ENCODE results near the gene CADPS.

Gene CADPS

DNA sequence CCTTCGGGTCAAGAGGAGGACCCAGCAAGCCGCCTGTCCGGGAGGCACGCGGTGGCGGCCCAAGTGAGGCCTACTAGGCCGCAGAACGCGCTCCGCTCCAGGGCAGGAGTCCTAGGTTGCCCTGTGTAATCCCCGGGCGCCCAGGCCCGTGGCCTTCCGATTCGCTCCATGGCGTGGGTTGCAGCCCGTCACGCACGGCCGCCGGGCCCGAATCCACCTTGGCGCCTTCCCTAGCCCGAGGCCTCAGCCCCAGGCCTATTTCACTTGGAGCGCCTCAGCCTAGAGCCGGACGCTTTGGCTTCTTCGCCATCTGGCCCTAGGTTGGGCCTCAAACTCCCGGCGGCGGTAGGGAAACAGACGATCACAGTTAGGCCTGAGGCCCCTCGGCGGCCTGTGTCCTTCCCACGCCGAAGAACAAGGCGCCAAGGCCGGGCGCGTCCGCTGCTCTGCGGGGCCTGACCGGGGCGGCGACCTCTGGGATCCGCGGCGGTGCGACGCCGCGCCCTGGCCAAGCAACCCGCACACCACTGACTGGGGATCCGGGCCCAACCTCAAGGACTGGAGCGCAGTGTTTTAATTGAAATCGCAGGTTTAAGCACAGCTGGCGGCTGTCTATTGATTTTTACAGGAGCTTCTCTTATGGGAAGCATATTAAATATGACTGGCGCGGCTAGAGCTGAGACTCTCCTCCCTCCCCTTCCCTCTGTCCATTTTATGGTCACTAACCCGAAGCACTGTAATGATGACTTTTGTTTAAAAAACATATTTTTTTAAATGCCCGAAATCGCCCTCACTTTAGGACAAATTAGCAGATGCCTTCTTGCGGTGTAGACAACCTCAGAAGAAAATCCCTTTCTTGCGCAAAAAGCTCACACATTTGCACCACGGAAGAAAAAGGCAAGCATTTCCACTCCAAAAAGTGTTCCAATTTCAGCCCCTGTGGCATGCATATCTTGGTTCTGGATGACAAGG, 498.0 kb downstream of the CADPS start:
- Histone ChIP-seq H3K36me3 (ENCODE audit: insufficient read depth, insufficient read length, low read length) (no peaks in the 10 kb centered on the region), H3K9me3 (ENCODE audit: insufficient read depth, low read length) (peaks cover 8% of the 10 kb centered on the region; the same call in 1 of the 2 replicates), H3K27me3 (ENCODE audit: insufficient read depth, insufficient read length) (peaks cover 100% of the 10 kb centered on the region), H3K4me3 (ENCODE audit: insufficient read length, low read depth) (no peak overlapping the region), H3K9ac (ENCODE audit: insufficient read length, low read depth) (peak overlapping the region; percentile 51), H3K4me1 (ENCODE audit: insufficient read depth, insufficient read length) (peaks cover 10% of the 10 kb centered on the region)
- DNase-seq (ENCODE audit: low read depth, low spot score), result no peak
- no peak for TF ChIP-seq ZNF274 (IDR thresholded peaks at IDR 0.05; ENCODE audit: low read depth, low read length)
- TF ChIP-seq SUZ12 (IDR thresholded peaks at IDR 0.05; ENCODE audit: extremely low read depth, insufficient read depth, insufficient read length), result peak; percentile 92

DNA sequence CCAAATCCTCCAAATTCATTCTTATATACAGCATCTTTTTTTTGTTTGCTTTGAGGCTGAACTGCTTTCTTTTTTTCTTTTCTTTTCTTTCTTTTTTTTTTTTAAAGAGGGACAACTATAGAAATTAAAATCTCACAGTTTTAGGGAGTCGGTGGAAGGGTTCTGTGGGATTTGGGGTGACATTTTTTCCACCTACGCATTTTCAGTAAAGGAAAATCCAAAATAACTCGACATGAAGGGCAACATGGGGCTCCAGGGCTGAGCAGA, 498.8 kb downstream of the CADPS start:
- H3K4me3 ChIP-seq (ENCODE audit: insufficient read length, low read depth), result no peak overlapping the region
- TF ChIP-seq ZNF274 (IDR thresholded peaks at IDR 0.05; ENCODE audit: low read depth, low read length) (no peak), YY1 (IDR thresholded peaks at IDR 0.05; ENCODE audit: insufficient read depth, insufficient read length) (no peak), SUZ12 (IDR thresholded peaks at IDR 0.05; ENCODE audit: extremely low read depth, insufficient read depth, insufficient read length) (no peak)
- peaks cover 4% of the 10 kb centered on the region; the same call in 1 of the 2 replicates for H3K9me3 ChIP-seq (ENCODE audit: insufficient read depth, low read length)
- DNase-seq (ENCODE audit: low read depth, low spot score), result no peak
- H3K9ac ChIP-seq (ENCODE audit: insufficient read length, low read depth), result no peak overlapping the region
- peaks cover 100% of the 10 kb centered on the region for H3K27me3 ChIP-seq (ENCODE audit: insufficient read depth, insufficient read length)
- no peaks in the 10 kb centered on the region for H3K36me3 ChIP-seq (ENCODE audit: insufficient read depth, insufficient read length, low read length)
- peaks cover 12% of the 10 kb centered on the region for H3K4me1 ChIP-seq (ENCODE audit: insufficient read depth, insufficient read length)

DNA sequence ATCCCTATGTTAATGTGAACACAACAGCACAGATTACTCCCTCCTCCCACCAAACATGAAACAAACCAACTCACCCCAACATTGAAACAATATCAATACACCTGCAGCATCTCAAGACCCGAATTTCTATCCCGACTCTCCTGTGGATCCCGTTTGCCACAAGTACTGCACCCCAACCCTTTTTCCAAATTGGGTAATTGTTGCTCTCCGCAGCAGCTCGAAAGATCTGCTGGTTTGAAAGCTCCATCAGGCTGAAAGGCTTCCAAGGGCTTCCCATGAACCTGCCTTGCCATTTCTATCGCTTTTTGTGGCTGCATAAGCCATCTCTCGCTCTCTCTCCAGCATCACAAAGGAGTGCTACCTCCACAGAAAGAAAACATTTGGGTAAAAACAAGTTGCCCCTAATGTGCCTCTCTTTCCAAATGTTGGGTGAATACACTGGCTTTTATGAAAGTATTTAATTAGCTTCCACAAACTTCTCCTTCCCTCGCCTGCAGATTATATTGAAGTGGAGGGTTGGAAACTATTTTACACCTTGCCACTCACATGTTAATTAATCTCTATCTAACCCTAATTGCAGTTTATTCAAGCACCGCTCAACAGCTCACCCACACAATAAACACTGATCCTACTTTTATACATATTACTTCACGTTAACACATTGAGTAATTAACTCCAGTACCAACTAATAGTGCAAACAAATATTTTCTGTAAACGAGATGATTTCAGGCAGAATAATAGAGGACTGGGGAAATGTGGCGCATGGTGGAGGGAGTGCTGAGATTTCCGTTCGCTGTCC, 499.4 kb downstream of the CADPS start:
- Histone ChIP-seq H3K9me3 (ENCODE audit: insufficient read depth, low read length) (no peaks in the 10 kb centered on the region), H3K36me3 (ENCODE audit: insufficient read depth, insufficient read length, low read length) (no peaks in the 10 kb centered on the region), H3K4me1 (ENCODE audit: insufficient read depth, insufficient read length) (peaks cover 16% of the 10 kb centered on the region), H3K4me3 (ENCODE audit: insufficient read length, low read depth) (no peak overlapping the region), H3K27me3 (ENCODE audit: insufficient read depth, insufficient read length) (peaks cover 100% of the 10 kb centered on the region), H3K9ac (ENCODE audit: insufficient read length, low read depth) (no peak overlapping the region)
- no peak for DNase-seq (ENCODE audit: low read depth, low spot score)
- TF ChIP-seq SUZ12 (IDR thresholded peaks at IDR 0.05; ENCODE audit: extremely low read depth, insufficient read depth, insufficient read length), result peak; percentile 58
- TF ChIP-seq ZNF274 (IDR thresholded peaks at IDR 0.05; ENCODE audit: low read depth, low read length), result no peak
- TF ChIP-seq YY1 (IDR thresholded peaks at IDR 0.05; ENCODE audit: insufficient read depth, insufficient read length), result no peak

DNA sequence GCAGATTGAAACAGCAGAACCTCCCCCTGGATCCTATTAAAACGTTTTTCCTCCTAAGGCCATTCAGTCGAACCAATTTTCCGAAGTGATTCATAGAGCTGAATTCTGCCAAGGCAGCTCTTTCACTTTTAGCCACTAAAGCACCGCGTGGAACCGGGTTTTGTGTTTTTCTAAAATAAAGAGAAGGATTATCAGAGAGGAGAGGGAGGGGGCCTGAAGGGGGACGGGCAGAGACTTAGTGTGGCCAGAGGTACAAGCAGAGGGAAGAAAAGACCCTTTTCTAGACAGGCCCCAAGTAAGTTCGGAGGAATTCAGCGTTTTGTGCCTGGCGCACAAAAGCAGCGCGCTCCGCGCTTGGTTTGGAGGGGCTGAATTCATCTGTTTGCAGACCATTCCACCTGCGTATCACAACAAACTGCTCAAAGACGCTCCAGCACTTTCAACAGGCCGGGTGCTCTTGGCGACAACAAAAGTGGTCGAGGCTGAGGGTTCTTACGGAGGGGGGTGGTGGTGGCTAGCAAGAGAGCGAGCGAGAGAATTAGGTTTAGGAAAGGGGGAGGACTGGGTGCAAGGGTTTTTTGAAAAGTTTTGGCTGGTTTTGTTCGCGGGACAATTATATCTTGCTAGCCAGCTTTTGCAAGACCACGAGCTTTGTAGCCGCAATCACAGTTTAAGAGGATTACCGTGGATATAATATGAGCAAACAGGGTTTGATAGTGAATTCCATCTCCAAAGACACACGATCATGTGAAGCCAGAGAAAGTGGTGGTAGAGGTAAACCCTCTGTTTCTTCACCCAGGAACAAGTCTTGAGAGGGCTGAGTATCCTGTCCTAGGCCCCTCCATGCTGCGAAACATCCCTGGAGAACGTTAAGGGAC, 500.6 kb downstream of the CADPS start:
- no peaks in the 10 kb centered on the region for H3K36me3 ChIP-seq (ENCODE audit: insufficient read depth, insufficient read length, low read length)
- no peak overlapping the region for H3K9ac ChIP-seq (ENCODE audit: insufficient read length, low read depth)
- H3K4me1 ChIP-seq (ENCODE audit: insufficient read depth, insufficient read length), result peaks cover 16% of the 10 kb centered on the region
- no peak for DNase-seq (ENCODE audit: low read depth, low spot score)
- H3K9me3 ChIP-seq (ENCODE audit: insufficient read depth, low read length), result no peaks in the 10 kb centered on the region
- H3K4me3 ChIP-seq (ENCODE audit: insufficient read length, low read depth), result no peak overlapping the region
- no peak for TF ChIP-seq ZNF274 (IDR thresholded peaks at IDR 0.05; ENCODE audit: low read depth, low read length)
- TF ChIP-seq YY1 (IDR thresholded peaks at IDR 0.05; ENCODE audit: insufficient read depth, insufficient read length), result no peak
- peaks cover 100% of the 10 kb centered on the region for H3K27me3 ChIP-seq (ENCODE audit: insufficient read depth, insufficient read length)

DNA sequence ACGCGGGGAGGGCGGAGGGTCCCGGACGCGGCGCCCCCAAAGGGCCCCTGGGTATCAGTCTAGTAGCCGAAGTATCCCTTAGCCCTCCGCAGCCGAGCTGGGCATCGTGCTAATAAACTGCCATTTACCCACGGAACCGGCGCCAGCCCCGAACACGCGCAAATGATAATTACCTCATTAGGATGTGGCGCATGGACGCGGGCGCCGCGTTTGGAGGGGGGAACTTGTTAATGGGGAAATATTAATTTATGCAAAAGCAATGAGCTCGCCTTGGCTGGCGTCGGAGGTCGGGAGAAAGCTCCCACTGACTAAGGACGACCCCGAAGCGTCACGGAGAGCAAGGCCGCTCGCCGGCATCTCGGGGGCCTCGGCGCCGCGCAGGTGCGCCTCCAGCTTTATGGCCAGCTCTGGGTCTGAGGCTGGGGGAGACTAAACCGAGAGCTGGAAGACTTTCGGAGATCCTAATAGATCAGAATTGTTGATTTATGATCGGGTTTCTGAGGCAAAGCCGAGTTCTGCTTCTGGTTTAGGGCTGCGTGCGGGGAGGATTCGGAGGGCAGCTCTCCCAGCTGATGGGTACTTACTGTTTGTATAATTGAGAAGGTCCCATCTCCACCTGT, 501.4 kb downstream of the CADPS start:
- Histone ChIP-seq H3K36me3 (ENCODE audit: insufficient read depth, insufficient read length, low read length) (no peaks in the 10 kb centered on the region), H3K9me3 (ENCODE audit: insufficient read depth, low read length) (no peaks in the 10 kb centered on the region), H3K4me3 (ENCODE audit: insufficient read length, low read depth) (no peak overlapping the region), H3K9ac (ENCODE audit: insufficient read length, low read depth) (peak overlapping the region; percentile 32), H3K27me3 (ENCODE audit: insufficient read depth, insufficient read length) (peaks cover 100% of the 10 kb centered on the region), H3K4me1 (ENCODE audit: insufficient read depth, insufficient read length) (peaks cover 16% of the 10 kb centered on the region)
- no peak for TF ChIP-seq YY1 (IDR thresholded peaks at IDR 0.05; ENCODE audit: insufficient read depth, insufficient read length)
- TF ChIP-seq SUZ12 (IDR thresholded peaks at IDR 0.05; ENCODE audit: extremely low read depth, insufficient read depth, insufficient read length), result peak; percentile 98
- no peak for DNase-seq (ENCODE audit: low read depth, low spot score)

DNA sequence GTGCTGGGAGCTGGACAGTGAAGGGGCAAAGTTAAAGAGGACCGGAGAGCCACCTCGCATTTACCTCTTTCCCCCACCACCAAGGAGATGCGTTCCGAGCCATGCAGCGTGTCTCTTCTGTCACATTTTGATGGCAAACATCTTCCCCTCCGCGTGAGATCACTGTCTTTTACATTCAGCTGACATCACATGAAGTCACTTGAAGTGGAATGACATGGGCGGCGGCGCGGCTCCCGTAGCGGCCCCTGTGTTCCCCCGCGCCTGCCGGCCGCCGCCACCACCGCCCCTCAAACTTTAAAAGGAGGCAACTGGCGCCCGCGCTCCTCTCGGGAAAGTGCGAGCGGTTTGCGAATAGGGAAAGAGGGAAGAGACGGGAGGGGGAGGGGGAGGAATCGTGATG, 502.0 kb downstream of the CADPS start, which contains the start of gene FEZF2:
TSS of gene FEZF2 (minus strand) at position 336 of the 400 bp plus-strand sequence. CDS start 682 bp downstream, outside the sequence.
- no peak for TF ChIP-seq YY1 (IDR thresholded peaks at IDR 0.05; ENCODE audit: insufficient read depth, insufficient read length)
- no peak for TF ChIP-seq SUZ12 (IDR thresholded peaks at IDR 0.05; ENCODE audit: extremely low read depth, insufficient read depth, insufficient read length)
- TF ChIP-seq ZNF274 (IDR thresholded peaks at IDR 0.05; ENCODE audit: low read depth, low read length), result no peak
- Histone ChIP-seq H3K4me3 (ENCODE audit: insufficient read length, low read depth) (peak within 1 kb of the TSS; percentile 21), H3K36me3 (ENCODE audit: insufficient read depth, insufficient read length, low read length) (no peaks in the 10 kb centered on the region), H3K9me3 (ENCODE audit: insufficient read depth, low read length) (no peaks in the 10 kb centered on the region), H3K9ac (ENCODE audit: insufficient read length, low read depth) (peak within 1 kb of the TSS; percentile 32), H3K27me3 (ENCODE audit: insufficient read depth, insufficient read length) (peaks cover 100% of the 10 kb centered on the region), H3K4me1 (ENCODE audit: insufficient read depth, insufficient read length) (peaks cover 19% of the 10 kb centered on the region)
- DNase-seq (ENCODE audit: low read depth, low spot score), result no peak
